GM18508 (cell line): ENCODE measurements around the gene ALDH1B1.

ENCODE experiments used
- ATAC-seq: cut with Tn5 transposase; IDR thresholded peaks from one replicate; pipeline ENCODE4 v1.9.1; 2021; ENCODE audit warnings: moderate number of reproducible peaks; ENCODE audit not compliant: insufficient read depth, unreplicated experiment

The ALDH1B1 gene

GRCh38 chr9:38436708-38437107, 44.2 kb downstream of the ALDH1B1 start:
- ATAC-seq, result no peak

- ATAC-seq, result no peak
Observed at GRCh38 chr9:38437193-38437823, 44.8 kb downstream of the ALDH1B1 start.

GRCh38 chr9:38439291-38439915, 46.9 kb downstream of the ALDH1B1 start:
- ATAC-seq, result no peak

GRCh38 chr9:38439916-38440301, 47.4 kb downstream of the ALDH1B1 start:
- ATAC-seq, result no peak

- ATAC-seq, result no peak
Observed at GRCh38 chr9:38440516-38440915, 48.0 kb downstream of the ALDH1B1 start.

- no peak for ATAC-seq
Observed at GRCh38 chr9:38441347-38442085, 49.0 kb downstream of the ALDH1B1 start.

GRCh38 chr9:38442473-38443096, 50.1 kb downstream of the ALDH1B1 start:
- ATAC-seq, result no peak

- no peak for ATAC-seq
Observed at GRCh38 chr9:38443181-38443580, 50.7 kb downstream of the ALDH1B1 start.

- ATAC-seq, result no peak
Observed at GRCh38 chr9:38443597-38443996, 51.1 kb downstream of the ALDH1B1 start.

GRCh38 chr9:38445154-38446043, 52.9 kb downstream of the ALDH1B1 start:
- ATAC-seq, result peak; percentile 68

GRCh38 chr9:38447703-38448102, 55.2 kb downstream of the ALDH1B1 start:
- ATAC-seq, result no peak
